HepG2 (cell line): ENCODE results near the gene ADAT3. TPM values are rescaled to one million over a fixed set of nuclear protein-coding genes. Genes with fewer than 3 reads are reported as not detected.
A peak's percentile ranks its signal among the peaks of the same experiment; 100 is the strongest.

Source experiments
- ATAC-seq: fragments of 200-7000 bp; cut with Tn5 transposase; 3 replicates; pipeline ENCODE4 v1.9.1; 2020; ENCODE audit warnings: mild to moderate bottlenecking, moderate library complexity
- BruUV-seq: library from RNA; stranded (reverse); fragments of 400-500 nt; replicated peaks from 2 replicates; lab custom pipeline; 2021; lab: Mats Ljungman, UMichigan
- CTCF ChIA-PET: fragments of 300-600 bp; formaldehyde crosslinking; extraction: SDS; loops from one replicate; lab custom pipeline; 2021; ENCODE audit warnings: low total read pairs, inconsistent platforms, low intra/inter-chr PET ratio; lab: Yijun Ruan, JAX
- POLR2A ChIA-PET: fragments of 350-600 bp; sonication (Branson Sonifier 250); formaldehyde crosslinking; loops from one replicate; lab custom pipeline; 2020; ENCODE audit warnings: antibody characterized with exemption, inconsistent platforms; lab: Yijun Ruan, JAX
- DNase-seq: peaks from one replicate; pipeline ENCODE4 v3.0.0-alpha.2; 2015; ENCODE audit warnings: low spot score
- FAIRE-seq: peaks from 3 replicates; lab custom pipeline; 2011; peaks lifted over from hg19 to GRCh38; lab: Jason Lieb, UNC
- H2AFZ ChIP-seq: one replicate; pipeline ENCODE4 v1.6.1; 2011; ENCODE audit warnings: low read length, inconsistent platforms
- H3K27ac ChIP-seq: fragments of 300-600 bp; 3 replicates; pipeline ENCODE4 v1.8.0; 2011; ENCODE audit warnings: mixed run types, mild to moderate bottlenecking, mixed read lengths, low read length, inconsistent platforms; ENCODE audit not compliant: insufficient read depth; ENCODE audit errors: extremely low read length
- H3K27me3 ChIP-seq, 2 experiments: fragments of 200-600 bp in 1 of 2; 2 replicates in 1 of 2; 3 replicates in 1 of 2; pipeline versions ENCODE4 v1.6.0 to v1.8.0; 2011; ENCODE audit warnings: low read length in 2 of 2, mild to moderate bottlenecking in 2 of 2, moderate library complexity in 2 of 2, inconsistent platforms in 1 of 2; ENCODE audit not compliant: insufficient read depth in 2 of 2, control insufficient read depth in 1 of 2
- H3K36me3 ChIP-seq, 2 experiments: fragments of 200-600 bp in 1 of 2; replicated peaks in 1 of 2; 2 replicates in 1 of 2; 3 replicates in 1 of 2; pipeline versions ENCODE4 v1.5.1 to v1.8.0; 2011; ENCODE audit warnings: low read length in 2 of 2, inconsistent platforms in 1 of 2; ENCODE audit not compliant: insufficient read depth in 2 of 2, control insufficient read depth in 1 of 2
- H3K4me1 ChIP-seq: 2 replicates; pipeline ENCODE4 v1.5.1; 2012; ENCODE audit warnings: low read length, inconsistent platforms; ENCODE audit not compliant: insufficient read depth
- H3K4me2 ChIP-seq: 2 replicates; pipeline ENCODE4 v1.6.0; 2011; ENCODE audit warnings: low read depth, low read length, inconsistent platforms
- H3K4me3 ChIP-seq, 3 experiments: fragments of 200-600 bp in 1 of 3; sonication (generic), shearing (Covaris generic) in 1 of 3; replicated peaks in 1 of 3; 2 replicates each; pipeline ENCODE4 v1.5.1; 2011 to 2016; ENCODE audit warnings: low read length in 3 of 3, inconsistent platforms in 2 of 3, low read depth in 2 of 3, mild to moderate bottlenecking in 2 of 3, control low read depth in 1 of 3, mixed read lengths in 1 of 3; ENCODE audit not compliant: insufficient read depth in 1 of 3
- H3K79me2 ChIP-seq: one replicate; pipeline ENCODE4 v1.6.1; 2011; ENCODE audit warnings: low read length, inconsistent platforms; ENCODE audit not compliant: insufficient read depth
- H3K9ac ChIP-seq: 2 replicates; pipeline ENCODE4 v1.6.0; 2011; ENCODE audit warnings: mild to moderate bottlenecking, low read depth, low read length, inconsistent platforms; ENCODE audit not compliant: insufficient read depth
- H3K9me3 ChIP-seq: 2 replicates; pipeline ENCODE4 v1.5.1; 2012; ENCODE audit warnings: mild to moderate bottlenecking, low read length
- H4K20me1 ChIP-seq: 2 replicates; pipeline ENCODE4 v1.6.0; 2011; ENCODE audit warnings: inconsistent platforms, mild to moderate bottlenecking, low read length, moderate library complexity; ENCODE audit not compliant: insufficient read depth
- AKAP8 ChIP-seq: sonication (generic); formaldehyde crosslinking; IDR thresholded peaks from 2 replicates; pipeline ENCODE4 v1.5.1; 2020; ENCODE audit warnings: mild to moderate bottlenecking, missing genetic modification reagents
- ARID3A ChIP-seq: IDR thresholded peaks from 2 replicates; pipeline ENCODE4 v1.6.1; 2012; ENCODE audit warnings: low read depth, low read length, improper control_type of control experiment
- IKZF4 ChIP-seq: sonication (generic); formaldehyde crosslinking; IDR thresholded peaks from 2 replicates; pipeline ENCODE4 v1.5.1; 2020; ENCODE audit warnings: borderline replicate concordance, mild to moderate bottlenecking, low read depth, missing genetic modification reagents; ENCODE audit errors: not compliant biosample characterization
- NR2C2 ChIP-seq: sonication (generic); formaldehyde crosslinking; IDR thresholded peaks from 2 replicates; pipeline ENCODE4 v1.4.0; 2020; ENCODE audit warnings: missing genetic modification reagents, mild to moderate bottlenecking, moderate library complexity, borderline replicate concordance
- RARG ChIP-seq: sonication (generic); formaldehyde crosslinking; IDR thresholded peaks from 2 replicates; pipeline ENCODE4 v1.4.0; 2020; ENCODE audit warnings: low read depth, mild to moderate bottlenecking, missing genetic modification reagents
- TBX2 ChIP-seq: sonication (generic); formaldehyde crosslinking; IDR thresholded peaks from 2 replicates; pipeline ENCODE4 v1.5.0; 2020; ENCODE audit warnings: missing genetic modification reagents, mild to moderate bottlenecking, borderline replicate concordance
- ZFX ChIP-seq: sonication (generic); formaldehyde crosslinking; IDR thresholded peaks from 2 replicates; pipeline ENCODE4 v1.4.0; 2020; ENCODE audit warnings: mild to moderate bottlenecking, low read depth, missing genetic modification reagents, moderate library complexity
- ZMYM3 ChIP-seq: sonication (generic); formaldehyde crosslinking; IDR thresholded peaks from 2 replicates; pipeline ENCODE4 v1.5.1; 2020; ENCODE audit warnings: mild to moderate bottlenecking, missing genetic modification reagents
- ZNF121 ChIP-seq: sonication (generic); formaldehyde crosslinking; IDR thresholded peaks from 2 replicates; pipeline ENCODE4 v1.5.0; 2020; ENCODE audit warnings: mild to moderate bottlenecking, missing genetic modification reagents
- ZNF260 ChIP-seq: sonication (generic); formaldehyde crosslinking; IDR thresholded peaks from 2 replicates; pipeline ENCODE4 v1.4.0; 2020; ENCODE audit warnings: missing genetic modification reagents, low read depth, mild to moderate bottlenecking, borderline replicate concordance
- ZNF34 ChIP-seq: sonication (generic); formaldehyde crosslinking; IDR thresholded peaks from 2 replicates; pipeline ENCODE4 v1.4.0; 2020; ENCODE audit warnings: mild to moderate bottlenecking, missing genetic modification reagents, borderline replicate concordance
- ZNF460 ChIP-seq: sonication (generic); formaldehyde crosslinking; IDR thresholded peaks from 2 replicates; pipeline ENCODE4 v1.5.1; 2020; ENCODE audit warnings: missing genetic modification reagents, mild to moderate bottlenecking, borderline replicate concordance
- ZNF552 ChIP-seq: sonication (generic); formaldehyde crosslinking; IDR thresholded peaks from 2 replicates; pipeline ENCODE4 v1.9.0; 2022; ENCODE audit warnings: missing genetic modification reagents, mild to moderate bottlenecking, borderline replicate concordance
- ZNF569 ChIP-seq: sonication (generic); formaldehyde crosslinking; IDR thresholded peaks from 2 replicates; pipeline ENCODE4 v1.5.0; 2020; ENCODE audit warnings: mild to moderate bottlenecking, missing genetic modification reagents, moderate library complexity, borderline replicate concordance
- WGBS: methylation state at CpG from one replicate; pipeline ENCODE4 v1.1.6; 2017; ENCODE audit warnings: low lambda C conversion rate; 5-methylcytosine and 5-hydroxymethylcytosine counted together
- in situ Hi-C: cut with HindIII; loops from 2 replicates; pipeline ENCODE4 v1.10.0; 2017; ENCODE audit warnings: low pct_unique_long_range_greater_than_20kb; ENCODE audit not compliant: extremely low pct_ligation_motif_present
- intact Hi-C: fragments of 100-400 bp; cut with micrococcal nuclease; formaldehyde crosslinking; loops from one replicate; pipeline ENCODE4 v1.10.0; 2022; ENCODE audit not compliant: unreplicated experiment
- polyA plus RNA-seq, 8 experiments: library from polyadenylated mRNA; depleted of rRNA in 3 of 8; stranded (reverse) in 7 of 8; unstranded in 1 of 8; fragments of >200 nt; fragmentation: Illumina TruSeq in 4 of 8; extraction: Trizol in 4 of 8; gene quantifications; 2 replicates each; pipeline versions ENCODE4 v1.2.1 to v1.2.3, GENCODE V29; 2011 to 2016; ENCODE audit warnings: low read depth in 4 of 8, missing spikeins in 1 of 8, mixed read lengths in 1 of 8; ENCODE audit not compliant: insufficient read depth in 1 of 8
- total RNA-seq, 5 experiments: library from RNA; depleted of rRNA; stranded (reverse); fragments of >200 nt; fragmentation: Illumina TruSeq; extraction: Trizol; gene quantifications; 2 replicates each; pipeline ENCODE4 v1.2.3, GENCODE V29; 2016; ENCODE audit warnings: low read depth in 1 of 5
- TF ChIP-seq, protein P1 (sequence below): sonication (generic); formaldehyde crosslinking; IDR thresholded peaks from 2 replicates; pipeline ENCODE4 v1.5.1; 2020; ENCODE audit warnings: mild to moderate bottlenecking, missing genetic modification reagents, moderate library complexity

The ADAT3 gene
- total and polyA plus RNA-seq, 2 of the 13 experiments (the other 11 are each of a cell fraction or from before 2014, with no cell fraction given), result 0.95 to 3.5 TPM

- TF ChIP-seq, protein P1, sequence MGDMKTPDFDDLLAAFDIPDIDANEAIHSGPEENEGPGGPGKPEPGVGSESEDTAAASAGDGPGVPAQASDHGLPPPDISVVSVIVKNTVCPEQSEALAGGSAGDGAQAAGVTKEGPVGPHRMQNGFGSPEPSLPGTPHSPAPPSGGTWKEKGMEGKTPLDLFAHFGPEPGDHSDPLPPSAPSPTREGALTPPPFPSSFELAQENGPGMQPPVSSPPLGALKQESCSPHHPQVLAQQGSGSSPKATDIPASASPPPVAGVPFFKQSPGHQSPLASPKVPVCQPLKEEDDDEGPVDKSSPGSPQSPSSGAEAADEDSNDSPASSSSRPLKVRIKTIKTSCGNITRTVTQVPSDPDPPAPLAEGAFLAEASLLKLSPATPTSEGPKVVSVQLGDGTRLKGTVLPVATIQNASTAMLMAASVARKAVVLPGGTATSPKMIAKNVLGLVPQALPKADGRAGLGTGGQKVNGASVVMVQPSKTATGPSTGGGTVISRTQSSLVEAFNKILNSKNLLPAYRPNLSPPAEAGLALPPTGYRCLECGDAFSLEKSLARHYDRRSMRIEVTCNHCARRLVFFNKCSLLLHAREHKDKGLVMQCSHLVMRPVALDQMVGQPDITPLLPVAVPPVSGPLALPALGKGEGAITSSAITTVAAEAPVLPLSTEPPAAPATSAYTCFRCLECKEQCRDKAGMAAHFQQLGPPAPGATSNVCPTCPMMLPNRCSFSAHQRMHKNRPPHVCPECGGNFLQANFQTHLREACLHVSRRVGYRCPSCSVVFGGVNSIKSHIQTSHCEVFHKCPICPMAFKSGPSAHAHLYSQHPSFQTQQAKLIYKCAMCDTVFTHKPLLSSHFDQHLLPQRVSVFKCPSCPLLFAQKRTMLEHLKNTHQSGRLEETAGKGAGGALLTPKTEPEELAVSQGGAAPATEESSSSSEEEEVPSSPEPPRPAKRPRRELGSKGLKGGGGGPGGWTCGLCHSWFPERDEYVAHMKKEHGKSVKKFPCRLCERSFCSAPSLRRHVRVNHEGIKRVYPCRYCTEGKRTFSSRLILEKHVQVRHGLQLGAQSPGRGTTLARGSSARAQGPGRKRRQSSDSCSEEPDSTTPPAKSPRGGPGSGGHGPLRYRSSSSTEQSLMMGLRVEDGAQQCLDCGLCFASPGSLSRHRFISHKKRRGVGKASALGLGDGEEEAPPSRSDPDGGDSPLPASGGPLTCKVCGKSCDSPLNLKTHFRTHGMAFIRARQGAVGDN (CRISPR knock-in tag), result peak; percentile 55
- TF ChIP-seq ZNF552 (CRISPR knock-in tag), result no peak
Measured at GRCh38 chr19:1866693-1867348, 38.4 kb upstream of the ADAT3 start (continued).

- BruUV-seq, result no TSS peak
- Histone ChIP-seq H4K20me1 (no peaks in the 10 kb centered on the region), H3K27me3 (no peaks in the 10 kb centered on the region; a peak in 1 of 5 replicates), H3K79me2 (peaks cover 7% of the 10 kb centered on the region), H3K9me3 (no peaks in the 10 kb centered on the region), H3K9ac (no peak overlapping the region), H3K36me3 (peaks cover 0 to 1% of the 10 kb centered on the region in 2 experiments; a peak in 1 of 5 replicates), H3K27ac (peak overlapping the region; percentile 61), H2AFZ (no peak overlapping the region), H3K4me3 (no peak overlapping the region), H3K4me2 (no peak overlapping the region), H3K4me1 (peaks cover 72% of the 10 kb centered on the region)
- intact Hi-C loops (loop anchor here (1.0 kb wide), 1 partner anchor 15 kb away; no protein-coding TSS in a partner anchor), in situ Hi-C loops (no loop called here)
- POLR2A ChIA-PET, result interaction anchor here (1.7 kb wide), 2 partner anchors 8 to 17 kb away, joined by 5 read pairs; partner anchors contain the start of gene ABHD17A
- DNase-seq, result no peak
- CTCF ChIA-PET, result no interaction called here
- WGBS, result 67% methylated on average over 9 of the region's 9 CpGs
- FAIRE-seq, result no peak
- ATAC-seq, result no peak
- TF ChIP-seq ZFX (peak; percentile 2; the same call in 1 of the 2 replicates), ZNF34 (CRISPR knock-in tag) (no peak), NR2C2 (peak; percentile 9; the same call in 1 of the 2 replicates), IKZF4 (CRISPR knock-in tag) (no peak), ZNF569 (CRISPR knock-in tag) (no peak), TBX2 (CRISPR knock-in tag) (0 out of 2 replicates have a peak, but pooled peaks have one; percentile 11), AKAP8 (CRISPR knock-in tag) (peak; percentile 53; the same call in 1 of the 2 replicates), ZNF260 (no peak), ZNF460 (peak; percentile 82), RARG (CRISPR knock-in tag) (no peak), ARID3A (no peak), ZNF121 (CRISPR knock-in tag) (peak; percentile 98), ZMYM3 (CRISPR knock-in tag) (peak; percentile 67; the same call in 1 of the 2 replicates)
Measured at GRCh38 chr19:1867349-1867724, 37.9 kb upstream of the ADAT3 start.
